ENCODE measurements around the gene ASB10. TPM values are rescaled to one million over a fixed set of nuclear protein-coding genes. Genes with fewer than 3 reads are reported as not detected.

Gene ASB10
- total RNA-seq, 1 donor from 2014 or later = not detected

GRCh38 chr7:151226875-151227782, 40.1 kb upstream of the ASB10 start, which contains the start of gene ABCF2:
ABCF2 (minus strand) TSS chr7:151227205; CDS start chr7:151226458, 747 bp downstream.
- intact Hi-C loops (cut with DNase I) = loop anchor here (1.0 to 5.0 kb wide), 6 partner anchors 18 to 198 kb away; partner anchors contain the start of genes ABCB8, FASTK and NUB1

GRCh38 chr7:151226560-151226874, 39.5 kb upstream of the ASB10 start:
- DNase-seq (ENCODE audit: low spot score in 2 of 2) = no peak
- peak overlapping the region; percentile 58 to 69 for H3K27ac ChIP-seq
- intact Hi-C loops (cut with DNase I) = loop anchor here (2.0 to 5.0 kb wide), 2 partner anchors 76 to 198 kb away; partner anchors contain the start of gene ABCB8
- no peaks in the 10 kb centered on the region for H3K9me3 ChIP-seq
- H3K27me3 ChIP-seq = no peaks in the 10 kb centered on the region
- H3K4me1 ChIP-seq = peaks cover 7 to 10% of the 10 kb centered on the region in 2 donors
- H3K36me3 ChIP-seq = peaks cover 31 to 32% of the 10 kb centered on the region in 2 donors
- no peak for TF ChIP-seq CTCF (IDR thresholded peaks at IDR 0.05)
- peak overlapping the region; percentile 79 to 94 for H3K4me3 ChIP-seq

More at GRCh38 chr7:151226875-151227782, 40.1 kb upstream of the ASB10 start, which contains the start of gene ABCF2:
- Histone ChIP-seq H3K4me3 (peak within 1 kb of the TSS; percentile 79 to 94), H3K27me3 (no peaks in the 10 kb centered on the region), H3K4me1 (peaks cover 7 to 12% of the 10 kb centered on the region in 2 donors), H3K27ac (peak within 1 kb of the TSS; percentile 63 to 72), H3K36me3 (peaks cover 25 to 27% of the 10 kb centered on the region in 2 donors), H3K9me3 (no peaks in the 10 kb centered on the region)
- DNase-seq (ENCODE audit: low spot score in 2 of 2) = peak; percentile 98 to 100
- no peak for TF ChIP-seq CTCF (IDR thresholded peaks at IDR 0.05)

- H3K4me1 ChIP-seq = peaks cover 7 to 8% of the 10 kb centered on the region in 2 donors
- peaks cover 33 to 36% of the 10 kb centered on the region in 2 donors for H3K36me3 ChIP-seq
- H3K4me3 ChIP-seq = peak overlapping the region; percentile 79 to 94
- no peak for TF ChIP-seq CTCF (IDR thresholded peaks at IDR 0.05)
- intact Hi-C loops (cut with DNase I) = loop anchor here (2.0 to 5.0 kb wide), 2 partner anchors 76 to 197 kb away; partner anchors contain the start of gene ABCB8
- no peaks in the 10 kb centered on the region for H3K27me3 ChIP-seq
- H3K27ac ChIP-seq = no peak overlapping the region
- H3K9me3 ChIP-seq = no peaks in the 10 kb centered on the region
- DNase-seq (ENCODE audit: low spot score in 2 of 2) = no peak
Measured at GRCh38 chr7:151225948-151226510, 39.0 kb upstream of the ASB10 start.

- intact Hi-C loops (cut with DNase I) = no loop called here
- peaks cover 7 to 8% of the 10 kb centered on the region in 2 donors for H3K4me1 ChIP-seq
- no peak overlapping the region for H3K27ac ChIP-seq
- H3K36me3 ChIP-seq = peaks cover 56 to 59% of the 10 kb centered on the region in 2 donors
- TF ChIP-seq CTCF (IDR thresholded peaks at IDR 0.05) = no peak
- H3K27me3 ChIP-seq = no peaks in the 10 kb centered on the region
- no peak for DNase-seq (ENCODE audit: low spot score in 2 of 2)
- no peaks in the 10 kb centered on the region for H3K9me3 ChIP-seq
- no peak overlapping the region for H3K4me3 ChIP-seq
Measured at GRCh38 chr7:151223728-151224127, 36.7 kb upstream of the ASB10 start.

GRCh38 chr7:151218170-151218569, 31.1 kb upstream of the ASB10 start:
- no peaks in the 10 kb centered on the region for H3K27me3 ChIP-seq
- no peaks in the 10 kb centered on the region for H3K9me3 ChIP-seq
- H3K4me1 ChIP-seq = no peaks in the 10 kb centered on the region
- H3K4me3 ChIP-seq = no peak overlapping the region
- no peak for TF ChIP-seq CTCF (IDR thresholded peaks at IDR 0.05)
- H3K36me3 ChIP-seq = peaks cover 88 to 97% of the 10 kb centered on the region in 2 donors
- no peak overlapping the region for H3K27ac ChIP-seq
- no peak for DNase-seq (ENCODE audit: low spot score in 2 of 2)
- intact Hi-C loops (cut with DNase I) = no loop called here
